H9 (cell line): ENCODE data around the gene ADGRL2. TPM values are rescaled to one million over a fixed set of nuclear protein-coding genes. Genes with fewer than 3 reads are reported as not detected.

ENCODE experiments used
- DNase-seq: peaks from one replicate; pipeline ENCODE4 v3.0.0-alpha.2; 2017
- H2AFZ ChIP-seq: one replicate; pipeline ENCODE4 v1.6.1; 2013; ENCODE audit warnings: mild to moderate bottlenecking, low read length, control low read depth, moderate library complexity
- H2AK5ac ChIP-seq: 2 replicates; pipeline ENCODE4 v1.6.1; 2013; ENCODE audit warnings: low read length, control low read depth, mixed read lengths; ENCODE audit not compliant: insufficient read length
- H2BK120ac ChIP-seq: one replicate; pipeline ENCODE4 v1.6.1; 2013; ENCODE audit warnings: low read depth, mild to moderate bottlenecking, low read length, control low read depth, inconsistent platforms; ENCODE audit not compliant: poor library complexity, severe bottlenecking
- H2BK12ac ChIP-seq: 2 replicates; pipeline ENCODE4 v1.6.1; 2013; ENCODE audit warnings: low read length, control low read depth, mixed read lengths, low read depth; ENCODE audit not compliant: insufficient read length
- H2BK15ac ChIP-seq: 2 replicates; pipeline ENCODE4 v1.6.1; 2013; ENCODE audit warnings: low read depth, low read length, control low read depth
- H2BK20ac ChIP-seq: one replicate; pipeline ENCODE4 v1.6.1; 2013; ENCODE audit warnings: low read depth, mild to moderate bottlenecking, low read length, control low read depth, inconsistent platforms; ENCODE audit not compliant: poor library complexity, severe bottlenecking
- H2BK5ac ChIP-seq: 2 replicates; pipeline ENCODE4 v1.6.1; 2013; ENCODE audit warnings: low read length, control low read depth, mixed read lengths; ENCODE audit not compliant: insufficient read length
- H3K14ac ChIP-seq: 2 replicates; pipeline ENCODE4 v1.6.1; 2013; ENCODE audit warnings: low read length, control low read depth; ENCODE audit not compliant: insufficient read depth
- H3K18ac ChIP-seq: 2 replicates; pipeline ENCODE4 v1.6.1; 2013; ENCODE audit warnings: low read depth, mild to moderate bottlenecking, mixed read lengths, low read length, control low read depth; ENCODE audit not compliant: insufficient read length
- H3K23ac ChIP-seq: 2 replicates; pipeline ENCODE4 v1.6.1; 2013; ENCODE audit warnings: low read length, control low read depth, mixed read lengths, low read depth; ENCODE audit not compliant: insufficient read length
- H3K23me2 ChIP-seq: 2 replicates; pipeline ENCODE4 v1.6.1; 2013; ENCODE audit warnings: low read depth, mild to moderate bottlenecking, mixed read lengths, low read length, control low read depth; ENCODE audit not compliant: insufficient read length, poor library complexity, severe bottlenecking
- H3K27ac ChIP-seq: 2 replicates; pipeline ENCODE4 v1.5.1; 2013; ENCODE audit warnings: low read length, control low read depth, mixed read lengths, low read depth; ENCODE audit not compliant: insufficient read length
- H3K27me3 ChIP-seq: 2 replicates; pipeline ENCODE4 v1.6.1; 2013; ENCODE audit warnings: low read length, control low read depth, inconsistent platforms; ENCODE audit not compliant: insufficient read depth
- H3K4ac ChIP-seq: 2 replicates; pipeline ENCODE4 v1.6.1; 2013; ENCODE audit warnings: low read depth, mild to moderate bottlenecking, control low read depth, inconsistent platforms, low read length, moderate library complexity
- H3K4me1 ChIP-seq: 2 replicates; pipeline ENCODE4 v1.6.1; 2013; ENCODE audit warnings: low read length, control low read depth, inconsistent platforms; ENCODE audit not compliant: insufficient read depth
- H3K4me2 ChIP-seq: 2 replicates; pipeline ENCODE4 v1.6.1; 2013; ENCODE audit warnings: low read length, control low read depth, mixed read lengths; ENCODE audit not compliant: insufficient read length, insufficient read depth
- H3K56ac ChIP-seq: 2 replicates; pipeline ENCODE4 v1.6.1; 2013; ENCODE audit warnings: low read depth, mild to moderate bottlenecking, mixed read lengths, low read length, control low read depth; ENCODE audit not compliant: insufficient read length
- H3K79me1 ChIP-seq: 2 replicates; pipeline ENCODE4 v1.6.1; 2013; ENCODE audit warnings: low read depth, mild to moderate bottlenecking, moderate library complexity, low read length, control low read depth, inconsistent platforms; ENCODE audit not compliant: insufficient read depth, poor library complexity, severe bottlenecking
- H3K79me2 ChIP-seq: 2 replicates; pipeline ENCODE4 v1.6.1; 2013; ENCODE audit warnings: low read length, control low read depth, inconsistent platforms; ENCODE audit not compliant: insufficient read depth
- H3K9ac ChIP-seq: 2 replicates; pipeline ENCODE4 v1.6.1; 2013; ENCODE audit warnings: low read length, control low read depth, mixed read lengths; ENCODE audit not compliant: insufficient read length; ENCODE audit errors: extremely low read depth
- H3K9me3 ChIP-seq: one replicate; pipeline ENCODE4 v1.6.1; 2013; ENCODE audit warnings: low read depth, low read length, inconsistent platforms; ENCODE audit not compliant: control insufficient read depth
- H3T11ph ChIP-seq: one replicate; pipeline ENCODE4 v1.6.1; 2013; ENCODE audit warnings: mild to moderate bottlenecking, low read length, control low read depth, inconsistent platforms
- H4K20me1 ChIP-seq: one replicate; pipeline ENCODE4 v1.6.1; 2013; ENCODE audit not compliant: control insufficient read depth, insufficient read length, insufficient read depth
- H4K5ac ChIP-seq: 2 replicates; pipeline ENCODE4 v1.6.1; 2013; ENCODE audit warnings: low read depth, mild to moderate bottlenecking, mixed read lengths, low read length, control low read depth; ENCODE audit not compliant: insufficient read length
- H4K8ac ChIP-seq: replicated peaks from 2 replicates; pipeline ENCODE4 v1.6.1; 2013; ENCODE audit warnings: low read length, control low read depth, mixed read lengths, low read depth; ENCODE audit not compliant: insufficient read length
- H4K91ac ChIP-seq: 2 replicates; pipeline ENCODE4 v1.6.1; 2013; ENCODE audit warnings: low read depth, mild to moderate bottlenecking, moderate library complexity, mixed read lengths, low read length, control low read depth; ENCODE audit not compliant: insufficient read length
- H3K27ac Mint-ChIP-seq, 3 experiments: 2 replicates in 2 of 3; 3 replicates in 1 of 3; pipeline ENCODE4 v1.8.0; 2020 to 2021; ENCODE audit warnings: mixed read lengths in 3 of 3, mild to moderate bottlenecking in 1 of 3, moderate library complexity in 1 of 3
- H3K27me3 Mint-ChIP-seq: 2 replicates; pipeline ENCODE4 v1.8.0; 2021; ENCODE audit warnings: low read depth, mild to moderate bottlenecking, moderate library complexity, mixed read lengths
- H3K36me3 Mint-ChIP-seq, 3 experiments: 2 replicates in 2 of 3; 3 replicates in 1 of 3; pipeline ENCODE4 v1.8.0; 2020 to 2021; ENCODE audit warnings: low read depth in 3 of 3, mixed read lengths in 3 of 3; ENCODE audit not compliant: insufficient read depth in 1 of 3
- H3K4me1 Mint-ChIP-seq, 2 experiments: 2 replicates each; pipeline ENCODE4 v1.8.0; 2020; ENCODE audit warnings: mixed read lengths in 2 of 2
- H3K4me3 Mint-ChIP-seq, 2 experiments: 2 replicates in 1 of 2; 3 replicates in 1 of 2; pipeline ENCODE4 v1.8.0; 2020 to 2021; ENCODE audit warnings: mild to moderate bottlenecking in 2 of 2, mixed read lengths in 2 of 2, moderate library complexity in 1 of 2
- H3K9me3 Mint-ChIP-seq, 2 experiments: 2 replicates in 1 of 2; 3 replicates in 1 of 2; pipeline ENCODE4 v1.8.0; 2020; ENCODE audit warnings: mild to moderate bottlenecking in 2 of 2, mixed read lengths in 2 of 2, moderate library complexity in 1 of 2
- WGBS: extraction: QIAGEN DNeasy Blood & Tissue Kit; methylation state at CpG from one replicate; pipeline ENCODE4 v1.1.7; 2013; ENCODE audit warnings: missing lambda C conversion rate, low lambda C conversion rate, mixed read lengths; ENCODE audit not compliant: insufficient read length; ENCODE audit errors: extremely low coverage; 5-methylcytosine and 5-hydroxymethylcytosine counted together
- total RNA-seq: library from RNA; stranded (reverse); gene quantifications from 2 replicates; pipeline ENCODE4 v1.2.1, GENCODE V29; 2021
- TF ChIP-seq, protein P1 (sequence below): fragments of 200-600 bp; sonication (generic); conservative IDR thresholded peaks from 3 replicates; pipeline ENCODE4 v1.8.0; 2021; ENCODE audit warnings: antibody characterized with exemption, mild to moderate bottlenecking

ADGRL2 gene
- total RNA-seq, 1 experiment from 2014 or later = 119 TPM

DNA sequence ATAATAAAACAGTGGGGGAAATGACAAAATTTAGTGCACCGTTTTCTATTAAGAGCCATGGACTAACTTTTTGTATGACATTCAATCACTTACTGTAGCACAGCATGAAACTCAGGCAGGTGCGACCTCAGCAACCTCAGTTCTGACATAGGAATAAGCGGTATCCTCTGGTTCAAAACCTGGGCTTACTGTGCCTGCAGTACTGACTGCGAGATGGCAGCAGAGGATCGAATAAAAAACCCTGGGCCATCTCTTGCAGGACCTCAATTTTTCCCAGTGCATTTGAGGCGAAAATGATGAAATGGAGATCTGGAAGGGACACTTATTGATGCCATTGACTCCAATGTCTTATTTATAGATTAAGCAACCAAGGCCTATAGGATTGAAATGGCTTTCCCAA lies 214.7 kb downstream of the ADGRL2 start:
- H2BK15ac ChIP-seq = no peak overlapping the region
- H2AFZ ChIP-seq = no peak overlapping the region
- H2BK5ac ChIP-seq = no peak overlapping the region
- no peak overlapping the region for H3K56ac ChIP-seq
- no peaks in the 10 kb centered on the region for H3K27me3 Mint-ChIP-seq
- no CpG with 5 or more reads among the region's 6 CpGs for WGBS
- H3K79me2 ChIP-seq = no peaks in the 10 kb centered on the region
- H3K27ac Mint-ChIP-seq = no peak overlapping the region
- no peak overlapping the region for H3K18ac ChIP-seq
- no peak overlapping the region for H4K91ac ChIP-seq
- no peak overlapping the region for H2AK5ac ChIP-seq
- H2BK20ac ChIP-seq = no peak overlapping the region
- H2BK12ac ChIP-seq = no peak overlapping the region
- H4K20me1 ChIP-seq = no peaks in the 10 kb centered on the region
- no peaks in the 10 kb centered on the region for H3K9me3 ChIP-seq
- H3K23ac ChIP-seq = no peak overlapping the region
- H3K4me1 Mint-ChIP-seq = no peaks in the 10 kb centered on the region; a peak in 1 of 4 replicates
- H3K27ac ChIP-seq = no peak overlapping the region
- H3T11ph ChIP-seq = no peak overlapping the region
- H3K9me3 Mint-ChIP-seq = peaks cover 0 to 2% of the 10 kb centered on the region in 2 experiments; a peak in 1 of 5 replicates
- H3K4me2 ChIP-seq = no peak overlapping the region
- no peaks in the 10 kb centered on the region for H3K79me1 ChIP-seq
- H2BK120ac ChIP-seq = no peak overlapping the region
- DNase-seq = no peak
- H3K27me3 ChIP-seq = no peaks in the 10 kb centered on the region
- no peak overlapping the region for H4K5ac ChIP-seq
- no peaks in the 10 kb centered on the region for H3K36me3 Mint-ChIP-seq
- TF ChIP-seq, protein P1, sequence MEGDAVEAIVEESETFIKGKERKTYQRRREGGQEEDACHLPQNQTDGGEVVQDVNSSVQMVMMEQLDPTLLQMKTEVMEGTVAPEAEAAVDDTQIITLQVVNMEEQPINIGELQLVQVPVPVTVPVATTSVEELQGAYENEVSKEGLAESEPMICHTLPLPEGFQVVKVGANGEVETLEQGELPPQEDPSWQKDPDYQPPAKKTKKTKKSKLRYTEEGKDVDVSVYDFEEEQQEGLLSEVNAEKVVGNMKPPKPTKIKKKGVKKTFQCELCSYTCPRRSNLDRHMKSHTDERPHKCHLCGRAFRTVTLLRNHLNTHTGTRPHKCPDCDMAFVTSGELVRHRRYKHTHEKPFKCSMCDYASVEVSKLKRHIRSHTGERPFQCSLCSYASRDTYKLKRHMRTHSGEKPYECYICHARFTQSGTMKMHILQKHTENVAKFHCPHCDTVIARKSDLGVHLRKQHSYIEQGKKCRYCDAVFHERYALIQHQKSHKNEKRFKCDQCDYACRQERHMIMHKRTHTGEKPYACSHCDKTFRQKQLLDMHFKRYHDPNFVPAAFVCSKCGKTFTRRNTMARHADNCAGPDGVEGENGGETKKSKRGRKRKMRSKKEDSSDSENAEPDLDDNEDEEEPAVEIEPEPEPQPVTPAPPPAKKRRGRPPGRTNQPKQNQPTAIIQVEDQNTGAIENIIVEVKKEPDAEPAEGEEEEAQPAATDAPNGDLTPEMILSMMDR = peak; percentile 21; the same call in 2 of the 3 replicates
- no peak overlapping the region for H3K9ac ChIP-seq
- H3K4ac ChIP-seq = no peak overlapping the region
- H4K8ac ChIP-seq = no peak overlapping the region
- no peak overlapping the region for H3K4me3 Mint-ChIP-seq
- H3K23me2 ChIP-seq = no peaks in the 10 kb centered on the region
- no peak overlapping the region for H3K14ac ChIP-seq
- no peaks in the 10 kb centered on the region for H3K4me1 ChIP-seq
